HG02870 (cell line): ENCODE measurements around the gene OR1J4.
"Not testable (repeated sequence)": the region's sequence is repeated elsewhere in the genome, so short reads cannot be mapped to it uniquely, and the experiment has no call there.

Source experiments
- ATAC-seq: cut with Tn5 transposase; IDR thresholded peaks from one replicate; pipeline ENCODE4 v1.9.1; 2021; ENCODE audit warnings: mild to moderate bottlenecking, moderate library complexity; ENCODE audit not compliant: unreplicated experiment

OR1J4 gene, protein sequence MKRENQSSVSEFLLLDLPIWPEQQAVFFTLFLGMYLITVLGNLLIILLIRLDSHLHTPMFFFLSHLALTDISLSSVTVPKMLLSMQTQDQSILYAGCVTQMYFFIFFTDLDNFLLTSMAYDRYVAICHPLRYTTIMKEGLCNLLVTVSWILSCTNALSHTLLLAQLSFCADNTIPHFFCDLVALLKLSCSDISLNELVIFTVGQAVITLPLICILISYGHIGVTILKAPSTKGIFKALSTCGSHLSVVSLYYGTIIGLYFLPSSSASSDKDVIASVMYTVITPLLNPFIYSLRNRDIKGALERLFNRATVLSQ

DNA sequence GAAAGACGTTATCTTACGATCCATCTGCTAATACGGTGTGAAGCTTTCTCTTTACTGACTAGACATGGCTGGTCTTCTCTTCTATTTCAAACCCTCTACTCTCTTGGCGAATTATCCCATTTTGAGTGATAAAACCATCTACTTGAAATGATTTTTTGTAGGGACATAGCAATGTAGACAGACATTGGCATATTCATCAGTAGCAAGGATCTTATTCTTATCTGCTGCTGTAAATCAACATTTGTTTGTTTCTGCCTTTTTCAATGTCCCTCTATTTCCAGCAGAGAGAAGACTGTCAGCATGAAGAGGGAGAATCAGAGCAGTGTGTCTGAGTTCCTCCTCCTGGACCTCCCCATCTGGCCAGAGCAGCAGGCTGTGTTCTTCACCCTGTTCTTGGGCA is at the start of gene OR1J4:
OR1J4 (plus strand) TSS at position 301 of the 400 bp plus-strand sequence; CDS start at position 301, 0 bp downstream.
- no peak for ATAC-seq

- ATAC-seq = no peak
Measured at GRCh38 chr9:122474561-122474960, 44.4 kb upstream of the OR1J4 start.

GRCh38 chr9:122475717-122476116 is 43.2 kb upstream of the OR1J4 start:
- no peak for ATAC-seq

GRCh38 chr9:122477346-122477745 is 41.6 kb upstream of the OR1J4 start:
- no peak for ATAC-seq

DNA sequence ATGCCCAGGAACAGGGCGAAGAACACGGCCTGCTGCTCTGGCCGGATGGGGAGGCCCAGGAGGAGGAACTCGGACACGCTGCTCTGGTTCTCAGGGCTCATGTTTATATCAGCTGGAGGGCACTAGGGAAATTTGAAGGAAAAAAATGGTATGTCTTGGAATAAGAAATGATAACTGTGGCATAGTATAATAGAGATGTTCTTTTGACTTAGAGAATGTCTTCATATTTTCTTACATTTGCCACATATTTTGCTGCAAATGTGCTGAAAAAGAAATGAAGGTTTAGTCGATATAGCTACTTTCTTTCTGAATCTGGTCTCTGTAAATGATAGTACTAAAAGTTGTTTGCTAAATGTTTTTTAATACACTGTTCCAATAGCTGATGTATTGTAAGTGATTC is 41.1 kb upstream of the OR1J4 start, which contains the start of gene OR1J1:
OR1J1 (minus strand) TSS at position 101 of the 400 bp plus-strand sequence; CDS start at position 101, 0 bp downstream.
- ATAC-seq = no peak

- ATAC-seq = no peak
Measured at GRCh38 chr9:122479062-122479461, 39.9 kb upstream of the OR1J4 start.

DNA sequence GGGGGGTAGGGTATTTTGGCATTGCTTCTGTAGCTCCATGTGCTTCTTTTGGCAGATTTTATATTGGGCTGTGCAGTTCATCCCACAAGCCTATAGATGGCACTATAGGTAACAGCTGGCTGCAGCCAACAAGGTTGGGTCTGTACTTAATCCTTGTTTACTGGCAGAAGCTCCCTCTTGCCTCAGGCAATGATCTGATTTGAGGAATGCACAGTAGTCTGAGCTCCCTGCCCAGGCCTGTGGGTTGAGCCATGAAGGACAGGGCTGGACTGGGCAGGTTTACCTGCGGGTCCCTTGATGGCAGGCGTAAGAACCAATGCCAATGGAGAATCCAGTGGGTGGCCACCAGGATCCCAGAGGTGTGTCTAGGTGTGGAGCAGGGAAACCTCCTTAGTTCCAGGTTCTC is 20.1 kb upstream of the OR1J4 start:
- no peak for ATAC-seq

DNA sequence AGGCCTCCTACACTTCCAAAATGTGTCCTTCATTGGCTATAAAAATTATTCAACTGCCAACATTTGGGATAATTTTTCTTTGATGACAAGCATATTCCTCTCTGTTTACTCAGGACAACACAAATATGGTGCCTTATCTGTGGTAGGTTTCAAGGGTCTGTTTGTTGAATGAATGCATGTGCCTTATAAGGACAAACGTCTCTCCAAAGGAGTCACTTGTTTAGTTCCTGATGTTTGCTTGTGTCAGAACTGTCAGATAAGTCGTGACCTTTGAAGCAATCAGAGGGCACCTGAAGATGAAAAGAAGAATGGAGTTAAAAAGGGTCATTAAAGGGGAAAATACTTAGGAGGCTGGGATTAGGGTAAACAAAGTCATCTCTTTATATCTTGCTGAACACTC is 12.0 kb upstream of the OR1J4 start:
- no peak for ATAC-seq

DNA sequence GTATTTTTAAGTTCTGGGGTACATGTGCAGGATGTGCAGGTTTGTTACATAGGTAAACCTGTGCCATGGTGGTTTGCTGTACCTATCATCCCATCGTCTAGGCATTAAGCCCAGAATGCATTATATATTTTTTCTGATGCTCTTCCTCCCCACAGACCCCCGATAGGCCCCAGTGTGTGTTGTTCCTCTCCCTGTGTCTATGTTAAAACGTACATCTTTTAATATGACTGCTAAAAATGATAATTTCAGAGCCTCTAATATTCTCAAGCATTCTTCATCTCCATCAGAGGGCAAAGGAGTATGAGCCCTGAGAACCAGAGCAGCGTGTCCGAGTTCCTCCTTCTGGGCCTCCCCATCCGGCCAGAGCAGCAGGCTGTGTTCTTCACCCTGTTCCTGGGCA is 8.4 kb upstream of the OR1J4 start, which contains the start of gene OR1J2:
OR1J2 (plus strand) TSS at position 301 of the 400 bp plus-strand sequence; CDS start at position 301, 0 bp downstream.
- ATAC-seq = no peak

GRCh38 chr9:122518226-122518625 is 715 bp upstream of the OR1J4 start:
- no peak for ATAC-seq

- ATAC-seq = no peak
Measured at GRCh38 chr9:122519376-122519775, 435 bp downstream of the OR1J4 start.

DNA sequence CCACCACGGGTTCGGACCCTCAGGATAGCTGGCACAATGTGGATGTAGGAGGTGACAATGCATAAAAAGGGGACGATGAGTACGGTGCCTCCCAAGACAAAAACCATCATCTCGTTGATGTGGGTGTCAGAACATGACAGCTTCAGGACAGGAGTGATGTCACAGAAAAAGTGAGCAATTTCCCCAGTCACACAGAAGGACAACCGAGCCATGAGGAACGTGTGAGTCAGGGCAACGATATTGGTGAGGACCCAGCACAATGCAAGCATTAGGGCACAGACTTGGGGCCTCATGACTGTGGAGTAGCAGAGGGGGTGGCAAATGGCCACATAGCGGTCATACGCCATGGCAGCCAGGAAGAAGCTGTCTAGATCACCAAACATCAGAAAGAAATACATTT is 7.7 kb downstream of the OR1J4 start:
- no peak for ATAC-seq

- no peak for ATAC-seq
Measured at GRCh38 chr9:122527193-122527592, 8.3 kb downstream of the OR1J4 start, which contains the start of gene OR1N1. OR1N1 (minus strand) TSS chr9:122527293; CDS start chr9:122527293, 0 bp downstream.

DNA sequence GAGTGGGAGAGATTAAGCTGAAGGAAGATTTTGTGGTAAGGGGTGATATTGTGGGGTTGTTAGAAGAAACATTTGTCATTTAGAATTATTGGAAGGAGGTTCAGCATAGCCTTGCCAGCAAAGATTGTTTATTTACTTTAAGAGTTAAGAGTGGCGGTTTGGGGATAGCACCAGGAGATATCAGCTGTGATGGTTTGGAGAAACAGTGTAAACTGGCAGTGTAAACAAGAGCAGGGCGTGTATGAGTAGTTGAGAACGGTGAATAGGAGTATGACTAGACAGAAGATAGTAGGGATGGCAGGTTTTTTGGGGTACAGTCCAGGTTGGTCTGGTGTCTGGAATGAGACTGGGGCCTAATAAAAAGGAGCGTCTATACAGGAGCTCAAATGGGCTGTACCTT is 12.2 kb downstream of the OR1J4 start:
- ATAC-seq = not testable (repeated sequence)

DNA sequence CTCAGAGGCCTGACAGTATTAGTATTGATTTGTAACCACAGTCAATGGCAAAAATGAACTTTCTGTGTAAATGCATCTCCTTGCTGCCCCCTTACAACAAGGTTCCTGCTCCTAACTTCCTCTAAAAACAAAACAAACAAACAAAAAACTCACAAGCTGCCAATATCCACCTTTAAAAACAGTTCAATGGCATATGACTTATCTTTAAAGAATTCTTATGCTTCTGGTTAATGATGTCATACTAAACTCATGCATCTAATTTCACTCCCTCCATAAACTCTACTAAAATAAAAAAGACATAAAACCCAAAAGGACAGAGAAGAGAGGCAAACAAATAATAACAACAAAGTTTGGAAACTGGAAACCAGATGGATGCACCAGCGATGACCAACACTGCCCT is 17.2 kb downstream of the OR1J4 start:
- no peak for ATAC-seq

DNA sequence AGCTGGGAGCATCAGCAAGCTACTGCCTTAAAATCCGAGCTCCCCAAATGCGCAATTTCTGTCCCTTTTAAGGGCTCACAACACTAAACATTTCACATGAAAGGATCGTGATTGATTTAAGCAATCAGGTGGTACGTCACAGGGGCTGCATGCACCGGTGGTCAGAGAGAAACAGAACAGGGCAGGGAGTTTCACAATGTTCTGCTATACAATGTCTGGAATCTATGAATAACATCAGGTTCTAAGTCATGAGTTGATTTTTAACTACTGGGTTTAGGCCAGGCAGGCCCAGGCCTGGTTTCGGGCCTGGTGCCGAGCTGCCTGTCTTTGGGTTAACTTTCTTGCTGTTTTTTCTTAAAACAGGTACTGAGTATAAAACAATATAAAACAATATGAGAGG is 18.1 kb downstream of the OR1J4 start:
- ATAC-seq = not testable (repeated sequence)

DNA sequence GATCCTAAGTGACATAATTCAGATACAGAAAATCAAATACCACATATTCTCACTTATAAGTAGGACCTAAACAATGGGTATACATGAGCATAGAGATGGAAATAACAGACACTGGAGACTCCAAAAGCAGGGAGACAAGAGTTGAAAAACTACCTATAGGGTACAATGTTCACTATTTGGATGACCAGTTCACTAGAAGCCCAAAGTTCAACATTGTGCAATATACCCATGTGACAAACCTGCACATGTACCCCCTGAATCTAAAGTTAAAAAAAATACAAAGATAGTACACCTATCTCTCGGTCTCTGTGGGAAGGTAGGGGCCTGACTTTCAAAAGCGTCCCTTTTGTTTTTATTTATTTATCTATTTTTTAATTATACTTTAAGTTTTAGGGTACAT is 19.8 kb downstream of the OR1J4 start:
- no peak for ATAC-seq

DNA sequence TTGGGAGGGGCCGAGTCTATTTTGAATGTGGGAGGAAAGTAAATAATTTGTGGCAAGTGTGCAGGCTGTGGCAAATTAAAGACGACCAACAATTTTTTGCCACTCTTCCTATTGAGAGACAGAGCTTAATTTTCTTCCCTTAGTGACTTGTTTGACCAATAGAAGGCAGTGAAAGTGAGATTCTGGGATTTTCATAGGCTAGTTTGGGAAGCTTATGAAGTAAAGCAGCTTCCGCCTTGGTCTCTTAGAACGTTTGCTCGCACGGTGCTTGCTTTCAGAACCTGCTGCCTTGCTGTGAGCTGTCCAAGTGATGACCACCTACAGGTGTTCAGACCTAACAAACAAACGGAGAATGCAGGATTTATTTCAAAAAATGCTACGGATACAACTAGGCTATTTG is 27.3 kb downstream of the OR1J4 start:
- ATAC-seq = no peak

GRCh38 chr9:122551371-122551770 is 32.4 kb downstream of the OR1J4 start:
- no peak for ATAC-seq

GRCh38 chr9:122552812-122553211 is 33.9 kb downstream of the OR1J4 start, which contains the start of gene OR1N2:
OR1N2 (plus strand) TSS chr9:122553112; CDS start chr9:122553212, 100 bp downstream.
- no peak for ATAC-seq

- no peak for ATAC-seq
Measured at GRCh38 chr9:122561446-122561845, 42.5 kb downstream of the OR1J4 start.

DNA sequence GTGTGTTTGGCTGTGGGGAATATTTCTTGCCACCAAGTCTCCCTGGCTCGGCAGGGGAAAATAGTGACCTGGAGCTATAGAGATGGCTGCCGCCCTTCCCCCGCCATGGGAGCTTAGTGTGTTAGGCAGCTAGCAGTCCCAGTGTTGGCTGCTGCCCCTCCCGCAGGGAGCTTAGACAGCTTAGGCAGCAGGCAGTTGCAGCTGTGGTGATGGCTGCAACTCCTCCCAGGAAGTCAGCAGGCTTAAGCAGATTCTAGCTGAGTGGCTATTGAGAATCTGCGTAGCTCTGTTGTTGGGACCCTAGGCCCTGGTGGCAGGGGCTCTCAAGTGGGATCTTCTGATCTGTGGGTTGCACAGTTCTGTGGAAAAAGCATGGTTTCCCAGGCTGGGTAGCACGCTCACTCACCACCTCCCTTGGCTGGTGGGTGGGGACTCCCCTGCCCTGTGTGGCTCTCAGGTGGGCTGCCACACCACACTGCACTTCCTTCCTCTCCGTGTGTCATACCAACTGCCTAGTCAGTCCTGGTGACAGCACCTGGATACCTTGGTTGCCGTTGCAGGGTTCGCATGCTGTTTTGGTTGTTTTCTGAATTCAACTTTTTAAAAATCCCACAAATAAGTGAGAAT is 43.3 kb downstream of the OR1J4 start:
- ATAC-seq = no peak
